Smooth muscle cell (in vitro differentiated cells): ENCODE results near the gene ALOX12. TPM values are rescaled to one million over a fixed set of nuclear protein-coding genes. Genes with fewer than 3 reads are reported as not detected.
"Not testable (repeated sequence)": the region's sequence is repeated elsewhere in the genome, so short reads cannot be mapped to it uniquely, and the experiment has no call there.

Source experiments
- DNase-seq: peaks from one replicate; lab custom pipeline; 2025; ENCODE audit not compliant: unreplicated experiment; lab: John Stamatoyannopoulos, UW
- H2AFZ ChIP-seq: fragments of 200-600 bp; sonication (generic); 2 replicates; pipeline ENCODE4 v1.6.0; 2016; ENCODE audit warnings: antibody characterized with exemption, low read depth, mild to moderate bottlenecking
- H3F3A ChIP-seq: fragments of 200-600 bp; sonication (generic); 2 replicates; pipeline ENCODE4 v1.6.0; 2017; ENCODE audit warnings: antibody characterized with exemption, low read depth
- H3K27ac ChIP-seq: fragments of 200-600 bp; sonication (generic); 2 replicates; pipeline ENCODE4 v1.5.1; 2016; ENCODE audit warnings: low read depth, mild to moderate bottlenecking
- H3K27me3 ChIP-seq: fragments of 200-600 bp; sonication (generic); 2 replicates; pipeline ENCODE4 v1.6.1; 2016; ENCODE audit warnings: low read depth, mild to moderate bottlenecking
- H3K36me3 ChIP-seq: fragments of 200-600 bp; sonication (generic); 2 replicates; pipeline ENCODE4 v1.5.1; 2016; ENCODE audit warnings: low read depth
- H3K4me1 ChIP-seq: fragments of 200-600 bp; sonication (generic); 2 replicates; pipeline ENCODE4 v1.5.1; 2016; ENCODE audit warnings: low read depth
- H3K4me2 ChIP-seq: fragments of 200-600 bp; sonication (generic); 2 replicates; pipeline ENCODE4 v1.6.0; 2016; ENCODE audit warnings: mild to moderate bottlenecking
- H3K4me3 ChIP-seq: fragments of 200-600 bp; sonication (generic); 2 replicates; pipeline ENCODE4 v1.5.1; 2016; ENCODE audit warnings: mild to moderate bottlenecking
- H3K79me2 ChIP-seq: fragments of 200-600 bp; sonication (generic); 2 replicates; pipeline ENCODE4 v1.6.0; 2016; ENCODE audit warnings: low read depth, mild to moderate bottlenecking
- H3K9ac ChIP-seq: fragments of 200-600 bp; sonication (generic); 2 replicates; pipeline ENCODE4 v1.6.0; 2016; ENCODE audit warnings: low read depth
- H3K9me3 ChIP-seq: fragments of 200-600 bp; sonication (generic); replicated peaks from 2 replicates; pipeline ENCODE4 v1.5.1; 2016; ENCODE audit warnings: low read depth
- H4K20me1 ChIP-seq: fragments of 200-600 bp; sonication (generic); 2 replicates; pipeline ENCODE4 v1.6.0; 2016; ENCODE audit warnings: low read depth
- CTCF ChIP-seq: fragments of 200-600 bp; sonication (generic); IDR thresholded peaks from 2 replicates; pipeline ENCODE4 v1.5.1; 2017; ENCODE audit warnings: borderline replicate concordance, mild to moderate bottlenecking, antibody characterized with exemption; ENCODE audit not compliant: insufficient read depth, poor library complexity, severe bottlenecking
- WGBS: methylation state at CpG from one replicate; pipeline ENCODE4 v1.1.7; 2016; ENCODE audit warnings: low lambda C conversion rate; 5-methylcytosine and 5-hydroxymethylcytosine counted together
- polyA plus RNA-seq: library from polyadenylated mRNA; unstranded; fragments of >200 nt; fragmentation: Nextera tagmentation; extraction: Ambion mirVana; gene quantifications from 2 replicates; pipeline ENCODE4 v1.2.1, GENCODE V29; 2016
- total RNA-seq: library from RNA; depleted of rRNA; stranded (reverse); fragments of >200 nt; gene quantifications from 2 replicates; pipeline ENCODE4 v1.2.3, GENCODE V29; 2014

ALOX12 gene
- total and polyA plus RNA-seq, 2 experiments from 2014 or later, result 0.35 TPM; not detected in 1

- Histone ChIP-seq H3K36me3 (no peaks in the 10 kb centered on the region), H2AFZ (no peak overlapping the region), H4K20me1 (no peaks in the 10 kb centered on the region), H3K4me2 (no peak overlapping the region), H3K9me3 (no peaks in the 10 kb centered on the region), H3K9ac (no peak overlapping the region), H3K79me2 (no peaks in the 10 kb centered on the region), H3K27ac (no peak overlapping the region), H3F3A (no peaks in the 10 kb centered on the region), H3K27me3 (peaks cover 4% of the 10 kb centered on the region), H3K4me3 (no peak overlapping the region), H3K4me1 (no peaks in the 10 kb centered on the region)
- no peak for DNase-seq
- TF ChIP-seq CTCF, result no peak
- 93% methylated on average over 5 of the region's 5 CpGs for WGBS
Measured at GRCh38 chr17:6953689-6954088, 42.2 kb upstream of the ALOX12 start.

DNA sequence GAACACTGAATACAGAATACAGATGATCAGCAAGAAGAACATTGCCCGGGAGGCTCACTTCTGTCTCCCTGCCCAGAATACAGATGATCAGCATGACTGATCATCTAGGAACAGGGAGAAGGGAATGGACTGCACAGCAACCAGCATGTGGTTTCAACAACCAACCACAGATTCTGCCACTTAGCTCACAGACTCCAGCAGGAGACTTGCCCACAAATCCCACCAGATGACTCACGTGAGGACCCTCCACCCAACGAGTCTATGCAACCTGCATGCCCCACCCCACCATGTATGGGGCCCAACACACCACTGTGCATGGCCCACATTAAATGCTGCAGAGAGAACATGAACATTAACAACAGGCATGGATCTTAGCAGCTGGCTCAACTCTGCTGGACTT lies 36.1 kb upstream of the ALOX12 start:
- Histone ChIP-seq H3K27me3 (peaks cover 12% of the 10 kb centered on the region), H3K36me3 (no peaks in the 10 kb centered on the region), H3K27ac (no peak overlapping the region), H3K4me1 (no peaks in the 10 kb centered on the region), H3K79me2 (no peaks in the 10 kb centered on the region), H3K9ac (no peak overlapping the region), H3K4me2 (no peak overlapping the region), H3F3A (no peaks in the 10 kb centered on the region), H3K9me3 (no peaks in the 10 kb centered on the region), H3K4me3 (no peak overlapping the region), H2AFZ (no peak overlapping the region), H4K20me1 (no peaks in the 10 kb centered on the region)
- WGBS, result 86% methylated on average over 3 of the region's 3 CpGs
- no peak for TF ChIP-seq CTCF
- no peak for DNase-seq

GRCh38 chr17:6969323-6969726 lies 26.5 kb upstream of the ALOX12 start:
- Histone ChIP-seq H3K79me2 (no peaks in the 10 kb centered on the region), H4K20me1 (no peaks in the 10 kb centered on the region), H2AFZ (no peak overlapping the region), H3K36me3 (no peaks in the 10 kb centered on the region), H3K27me3 (peaks cover 7% of the 10 kb centered on the region), H3K9me3 (no peaks in the 10 kb centered on the region), H3K9ac (no peak overlapping the region), H3K4me1 (no peaks in the 10 kb centered on the region), H3K4me3 (no peak overlapping the region), H3K4me2 (no peak overlapping the region), H3K27ac (no peak overlapping the region), H3F3A (no peaks in the 10 kb centered on the region)
- WGBS, result 90% methylated on average over 4 of the region's 4 CpGs
- no peak for TF ChIP-seq CTCF
- no peak for DNase-seq

DNA sequence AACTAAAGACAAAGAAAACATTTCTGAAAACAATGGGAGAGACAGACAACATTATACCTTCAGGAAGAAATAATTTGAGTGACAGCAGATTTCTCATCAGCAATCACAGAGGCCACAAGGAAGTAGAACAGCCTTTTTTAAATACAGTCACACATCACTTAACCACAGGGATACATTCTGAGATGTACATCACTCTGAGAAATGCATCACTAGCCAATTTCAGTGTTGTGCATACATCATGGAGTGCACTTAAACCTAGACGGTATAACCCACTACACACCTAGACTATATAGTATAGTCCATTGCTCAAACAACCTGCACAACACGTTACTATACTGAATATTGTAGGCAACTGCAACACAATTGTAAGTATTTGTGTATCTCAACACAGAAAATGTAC lies 24.9 kb upstream of the ALOX12 start:
- TF ChIP-seq CTCF, result no peak
- Histone ChIP-seq H3K4me3 (no peak overlapping the region), H3K9me3 (no peaks in the 10 kb centered on the region), H3K4me1 (no peaks in the 10 kb centered on the region), H3K4me2 (no peak overlapping the region), H3K9ac (no peak overlapping the region), H3K27me3 (peaks cover 7% of the 10 kb centered on the region), H3F3A (no peaks in the 10 kb centered on the region), H3K36me3 (no peaks in the 10 kb centered on the region), H2AFZ (no peak overlapping the region), H3K27ac (no peak overlapping the region), H3K79me2 (no peaks in the 10 kb centered on the region), H4K20me1 (no peaks in the 10 kb centered on the region)
- WGBS, result 91% methylated on average over 2 of the region's 2 CpGs
- DNase-seq, result no peak

DNA sequence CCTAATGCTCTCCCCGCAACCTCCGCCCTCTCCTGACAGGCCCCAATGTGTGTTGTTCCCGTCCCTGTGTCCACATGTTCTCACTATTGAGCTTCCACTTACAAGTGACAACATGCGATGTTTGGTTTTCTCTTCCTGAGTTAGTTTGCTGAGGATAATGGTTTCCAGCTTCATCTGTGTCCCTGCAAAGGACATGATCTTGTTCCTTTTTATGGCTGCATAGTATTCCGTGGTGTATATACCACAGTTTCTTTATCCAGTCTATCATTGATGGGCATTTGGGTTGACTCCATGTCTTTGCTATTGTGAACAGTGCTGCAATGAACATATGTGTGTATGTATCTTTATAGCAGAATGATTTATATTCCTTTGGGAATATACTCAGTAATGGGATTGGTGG lies 16.4 kb upstream of the ALOX12 start:
- 96% methylated on average over 5 of the region's 5 CpGs for WGBS
- not testable (repeated sequence) for H3K4me1 ChIP-seq, H3K9me3 ChIP-seq, H3K79me2 ChIP-seq, H2AFZ ChIP-seq, H3F3A ChIP-seq, H3K36me3 ChIP-seq, H3K27ac ChIP-seq, H3K27me3 ChIP-seq, H3K4me3 ChIP-seq, H3K4me2 ChIP-seq, DNase-seq, H4K20me1 ChIP-seq, H3K9ac ChIP-seq
